Esophagus muscularis mucosa (tissue), 4 donors: ENCODE data around the gene DENND6B.

Source experiments
- EP300 ChIP-seq: sonication (generic); formaldehyde crosslinking; IDR thresholded peaks from one replicate; pipeline ENCODE4 v1.6.1; 2017; ENCODE audit warnings: antibody characterized with exemption
- POLR2A ChIP-seq: fragments of 450-650 bp; IDR thresholded peaks from one replicate; pipeline ENCODE4 v1.6.1; 2017; ENCODE audit warnings: antibody characterized with exemption, moderate library complexity, mild to moderate bottlenecking, low read depth
- POLR2AphosphoS5 ChIP-seq, 2 donors: sonication (generic); formaldehyde crosslinking; IDR thresholded peaks; one replicate each; pipeline ENCODE4 v1.6.1; 2017; ENCODE audit warnings: antibody characterized with exemption in 2 of 2
- TF ChIP-seq, protein P1 (sequence below), 3 experiments: fragments of 200-600 bp in 2 of 3; fragments of 450-650 bp in 1 of 3; sonication (generic) in 2 of 3; IDR thresholded peaks; one replicate each; pipeline ENCODE4 v1.5.1; 2017 to 2019; ENCODE audit warnings: antibody characterized with exemption in 3 of 3, mild to moderate bottlenecking in 2 of 3, moderate library complexity in 1 of 3

DNA sequence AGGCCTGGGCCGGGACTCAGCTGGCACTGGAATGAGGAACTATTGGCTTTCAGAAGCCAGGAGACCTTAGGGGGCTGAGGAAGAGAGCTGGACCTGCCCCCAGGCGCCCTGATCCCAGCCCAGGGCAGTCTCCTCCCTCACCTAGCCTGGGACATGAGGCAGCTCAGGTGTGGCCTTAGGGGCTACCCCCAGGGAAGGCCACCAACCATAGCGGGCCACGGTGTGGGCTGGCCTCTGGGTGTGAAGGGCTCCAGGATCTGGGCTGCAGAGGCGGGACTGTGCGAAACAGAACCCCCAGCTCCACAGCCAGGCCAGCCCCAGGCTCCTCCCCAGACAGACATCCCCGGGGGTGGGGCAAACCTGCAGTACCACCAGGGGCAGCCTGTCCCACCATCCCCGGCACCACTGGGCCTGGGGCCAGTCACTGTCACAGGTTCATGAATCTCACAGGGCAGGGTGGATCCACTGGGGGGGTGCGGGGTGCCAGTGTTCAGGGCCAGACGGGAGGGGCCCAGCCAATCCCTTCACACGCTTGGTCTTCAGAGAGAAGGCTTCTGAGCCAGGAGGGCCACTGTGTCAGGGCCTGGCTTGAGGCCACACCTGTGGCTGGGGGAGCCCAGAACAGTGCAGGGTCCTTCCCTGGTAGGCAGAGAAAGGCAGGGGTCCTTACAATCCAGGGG lies 22.8 kb downstream of the DENND6B start:
- TF ChIP-seq, protein P1, sequence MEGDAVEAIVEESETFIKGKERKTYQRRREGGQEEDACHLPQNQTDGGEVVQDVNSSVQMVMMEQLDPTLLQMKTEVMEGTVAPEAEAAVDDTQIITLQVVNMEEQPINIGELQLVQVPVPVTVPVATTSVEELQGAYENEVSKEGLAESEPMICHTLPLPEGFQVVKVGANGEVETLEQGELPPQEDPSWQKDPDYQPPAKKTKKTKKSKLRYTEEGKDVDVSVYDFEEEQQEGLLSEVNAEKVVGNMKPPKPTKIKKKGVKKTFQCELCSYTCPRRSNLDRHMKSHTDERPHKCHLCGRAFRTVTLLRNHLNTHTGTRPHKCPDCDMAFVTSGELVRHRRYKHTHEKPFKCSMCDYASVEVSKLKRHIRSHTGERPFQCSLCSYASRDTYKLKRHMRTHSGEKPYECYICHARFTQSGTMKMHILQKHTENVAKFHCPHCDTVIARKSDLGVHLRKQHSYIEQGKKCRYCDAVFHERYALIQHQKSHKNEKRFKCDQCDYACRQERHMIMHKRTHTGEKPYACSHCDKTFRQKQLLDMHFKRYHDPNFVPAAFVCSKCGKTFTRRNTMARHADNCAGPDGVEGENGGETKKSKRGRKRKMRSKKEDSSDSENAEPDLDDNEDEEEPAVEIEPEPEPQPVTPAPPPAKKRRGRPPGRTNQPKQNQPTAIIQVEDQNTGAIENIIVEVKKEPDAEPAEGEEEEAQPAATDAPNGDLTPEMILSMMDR (IDR thresholded peaks at IDR 0.05): no peak
- TF ChIP-seq POLR2A: no peak
- TF ChIP-seq POLR2AphosphoS5 (IDR thresholded peaks at IDR 0.05): no peak
- no peak for TF ChIP-seq EP300
